Measurements from ENCODE around the gene SNX10.
A peak's percentile ranks its signal among the peaks of the same experiment; 100 is the strongest.

SNX10 gene

DNA sequence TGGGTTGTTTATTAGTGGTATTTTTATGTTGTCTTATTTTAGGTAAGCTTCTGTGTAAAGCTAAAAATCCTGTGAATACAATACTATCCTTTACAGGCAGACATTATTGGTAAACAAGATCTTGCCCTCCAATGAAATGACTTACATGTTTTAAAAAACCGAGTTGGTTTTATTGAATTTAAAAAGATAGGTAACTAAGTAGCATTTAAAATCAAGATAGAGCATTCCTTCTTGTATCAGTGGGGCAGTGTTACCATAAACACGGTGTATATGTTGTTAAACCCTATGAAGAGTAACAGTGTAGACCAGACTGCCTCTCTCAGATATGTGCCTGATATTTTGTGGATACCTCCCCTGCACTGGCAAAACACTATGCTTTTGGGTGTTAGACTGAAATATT lies 81.0 kb downstream of the SNX10 start:
- DNase-seq: no peak

DNA sequence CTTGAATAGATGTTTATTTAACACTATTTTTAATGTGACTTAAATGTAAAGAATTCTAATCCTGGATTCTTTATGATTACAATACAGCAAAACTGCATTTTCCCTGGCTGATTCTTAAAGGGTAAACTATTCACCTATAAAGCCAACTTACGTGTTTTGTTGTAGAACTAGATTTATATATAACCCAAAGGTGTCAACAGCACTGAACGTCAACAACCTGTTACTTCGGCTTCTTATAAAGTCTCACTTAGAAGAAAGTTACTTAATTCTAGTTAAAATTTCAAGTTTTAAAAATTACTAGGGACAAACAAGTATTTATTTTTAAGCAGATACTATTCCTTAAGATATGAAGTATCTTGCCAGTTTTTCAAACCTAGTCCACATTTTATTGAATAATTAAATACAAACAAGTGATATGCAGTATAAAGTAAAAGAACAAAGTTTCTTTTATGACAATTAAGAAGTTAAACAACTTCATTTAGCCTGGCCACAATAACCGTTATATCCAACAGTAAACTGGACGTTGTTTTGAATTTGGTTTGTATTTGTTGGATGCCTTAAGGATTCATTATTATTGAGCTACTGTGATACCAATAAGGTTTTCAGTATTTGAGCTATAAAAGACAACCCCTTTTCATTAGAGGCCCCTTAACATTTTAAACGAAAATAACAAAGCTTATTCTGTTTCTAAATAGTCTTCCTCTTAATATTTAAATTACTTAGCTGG lies 83.1 kb downstream of the SNX10 start:
- no peak for DNase-seq

DNA sequence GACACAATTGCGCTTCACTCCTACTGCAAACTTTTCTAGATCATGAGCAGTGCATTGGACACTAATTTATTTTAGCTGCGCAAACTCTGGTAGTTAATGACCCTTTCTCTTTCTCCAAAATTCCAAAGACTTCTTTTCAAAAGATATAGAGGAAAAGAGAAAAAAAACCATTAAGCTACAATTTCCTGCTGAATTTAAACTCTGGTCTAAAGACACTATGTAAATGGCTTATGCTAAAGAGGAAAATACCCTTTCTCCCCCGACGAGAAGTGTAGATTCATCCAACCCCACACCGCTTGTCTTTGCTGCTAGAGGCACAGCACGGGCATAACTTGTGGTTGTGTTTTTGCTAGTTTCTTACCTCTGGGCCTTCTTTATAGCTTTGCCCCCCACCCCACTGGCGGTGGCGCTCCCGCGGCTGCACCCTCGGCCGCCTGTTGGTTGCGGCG lies 84.1 kb downstream of the SNX10 start:
- DNase-seq: no peak

DNA sequence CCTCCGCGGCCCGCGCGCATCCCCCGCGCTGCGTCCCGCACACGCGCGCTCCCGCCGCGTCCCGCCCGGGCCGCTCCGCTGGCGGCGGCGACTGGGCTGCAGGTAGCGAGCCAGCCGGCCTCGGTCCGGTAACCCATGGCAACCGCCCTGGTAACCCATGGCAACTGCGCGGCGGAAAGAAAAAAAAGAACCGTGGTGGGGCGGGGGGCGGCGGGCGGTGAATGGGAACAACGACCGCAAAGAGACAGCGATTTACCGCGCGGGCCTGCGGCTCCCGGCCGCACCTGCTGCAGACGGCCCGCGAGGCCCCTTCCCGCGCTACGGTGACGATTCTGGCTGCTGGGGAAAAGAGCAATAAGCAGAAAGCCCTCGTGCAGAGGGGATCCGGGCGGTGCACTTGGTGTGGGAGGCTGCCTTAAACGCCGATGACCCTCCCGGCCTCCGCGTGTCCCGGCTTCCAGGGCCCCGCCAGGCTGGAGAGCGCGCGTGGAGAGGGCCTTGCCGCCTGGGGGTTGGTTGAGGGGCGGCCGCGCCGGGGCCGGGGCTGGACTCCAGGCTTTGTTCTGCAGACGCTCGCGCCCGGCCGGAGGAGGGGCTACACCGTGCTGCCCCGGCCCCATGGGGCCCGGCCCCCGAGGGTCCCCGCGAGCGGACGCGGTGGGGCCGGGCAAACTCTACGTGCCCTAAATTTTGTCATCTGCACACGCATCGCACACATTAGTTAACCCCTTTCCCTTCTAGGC lies 84.7 kb downstream of the SNX10 start:
- peak; percentile 34 for DNase-seq

DNA sequence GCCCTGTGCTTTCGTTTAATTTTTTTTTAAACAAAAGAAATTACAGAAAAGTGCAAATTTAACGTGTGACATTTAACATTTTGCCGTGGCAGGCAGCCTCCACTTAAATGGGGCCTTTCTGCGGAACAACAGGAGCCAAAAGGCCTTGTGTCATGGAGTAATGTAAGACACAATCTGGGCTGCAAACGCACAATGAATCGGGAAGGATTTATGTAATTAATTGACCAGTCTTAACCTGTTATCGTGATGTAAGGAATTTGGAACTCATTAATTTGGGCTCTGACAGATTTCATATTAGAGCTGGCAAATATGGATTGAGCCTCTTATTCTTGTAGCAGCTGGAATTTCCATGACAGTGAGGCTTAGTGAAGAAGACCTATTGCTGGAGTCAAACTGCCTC lies 86.4 kb downstream of the SNX10 start:
- no peak for DNase-seq

DNA sequence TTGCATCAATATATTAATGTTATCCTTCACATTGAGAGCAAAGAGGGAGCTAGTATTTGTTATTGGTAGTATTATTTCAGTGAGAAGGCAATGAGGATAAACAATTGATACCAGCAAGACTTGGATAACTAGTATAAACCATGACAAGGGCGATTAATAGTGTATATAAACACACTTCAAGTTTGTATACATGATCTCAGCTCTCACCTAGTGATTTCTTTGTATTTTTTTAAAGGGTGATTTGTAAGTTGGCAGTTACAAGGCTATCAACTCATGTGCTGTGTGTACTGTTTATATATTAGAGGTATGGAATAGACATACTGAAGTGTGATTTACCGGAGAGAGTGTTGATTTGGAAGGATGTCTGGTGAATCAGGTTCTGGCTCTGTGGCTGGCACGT lies 88.0 kb downstream of the SNX10 start:
- DNase-seq: no peak

DNA sequence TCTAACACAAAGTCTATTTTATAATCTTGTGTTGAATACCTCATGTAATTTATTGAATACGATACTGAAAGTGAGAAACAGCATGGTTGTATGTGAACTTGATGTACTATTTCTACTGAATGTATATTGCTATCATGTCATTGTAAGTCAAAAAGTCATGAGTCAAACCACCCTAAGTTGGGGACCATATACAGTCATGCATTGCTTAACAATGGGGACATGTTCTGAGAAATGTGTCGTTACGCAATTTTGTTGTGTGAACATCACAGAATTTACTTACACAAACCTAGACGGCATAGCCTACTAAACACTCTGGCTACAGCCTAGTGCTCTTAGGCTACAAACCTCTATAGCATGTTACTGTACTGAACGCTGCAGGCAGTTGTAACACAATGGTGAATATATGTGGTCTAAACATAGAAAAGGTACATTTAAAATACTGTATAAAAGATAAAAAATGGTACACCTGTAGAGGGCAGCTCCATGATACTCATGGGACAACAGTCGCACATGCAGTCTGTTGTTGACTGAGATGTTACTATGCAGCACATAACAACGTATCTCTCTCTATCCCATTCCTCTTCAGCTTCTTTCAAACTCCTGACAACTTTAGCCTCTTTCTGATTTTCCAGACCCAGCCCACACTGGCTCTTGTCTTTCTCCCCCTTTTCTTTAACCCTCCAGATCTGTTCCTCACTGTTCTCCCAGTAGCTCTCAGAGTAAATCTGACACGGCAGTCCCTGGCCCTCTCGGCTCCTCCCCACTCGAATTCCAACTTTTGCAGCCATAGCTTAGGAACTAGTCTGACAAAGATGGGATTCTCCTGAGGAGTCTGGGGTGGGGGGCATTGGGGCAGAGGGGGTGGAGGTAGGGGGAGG lies 90.1 kb downstream of the SNX10 start:
- DNase-seq: no peak

DNA sequence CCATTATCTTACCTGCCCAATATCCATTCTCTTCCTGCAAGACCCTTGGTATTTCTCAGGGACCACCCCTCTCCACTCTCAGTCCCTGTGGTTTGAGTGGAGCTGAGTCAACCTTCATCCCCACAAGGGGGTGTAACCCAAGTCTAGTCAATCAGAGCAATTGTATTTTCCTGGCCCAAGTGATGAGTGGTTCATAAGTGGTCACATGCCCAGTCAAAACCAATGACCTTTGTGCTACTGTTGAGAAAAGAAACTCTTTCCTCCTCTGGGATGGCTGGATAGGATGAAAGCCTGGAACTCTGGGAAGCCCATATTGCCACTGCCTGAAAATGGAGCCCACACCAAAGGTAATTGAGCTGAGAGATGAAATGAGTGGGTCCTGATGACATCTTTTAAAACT lies 93.6 kb downstream of the SNX10 start:
- no peak for DNase-seq

DNA sequence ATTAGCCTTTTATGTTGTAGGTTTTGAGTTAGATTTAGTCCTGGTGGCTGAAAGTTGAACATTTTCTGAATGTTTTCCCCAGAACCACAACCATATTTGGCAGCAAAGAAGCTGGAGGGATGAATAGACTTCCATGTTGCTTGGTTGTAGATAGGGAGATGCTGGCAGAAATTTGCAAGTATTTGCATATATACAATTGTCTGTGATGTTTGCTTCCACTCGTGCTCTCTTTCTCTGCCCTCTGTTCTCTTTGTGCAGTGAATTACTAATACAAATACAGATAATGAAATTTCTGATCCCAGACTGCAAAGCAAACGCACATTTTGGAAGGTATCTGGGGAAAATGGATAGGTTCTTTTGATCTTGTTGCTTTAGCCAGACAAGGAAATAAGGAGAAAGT lies 96.1 kb downstream of the SNX10 start:
- DNase-seq: no peak

DNA sequence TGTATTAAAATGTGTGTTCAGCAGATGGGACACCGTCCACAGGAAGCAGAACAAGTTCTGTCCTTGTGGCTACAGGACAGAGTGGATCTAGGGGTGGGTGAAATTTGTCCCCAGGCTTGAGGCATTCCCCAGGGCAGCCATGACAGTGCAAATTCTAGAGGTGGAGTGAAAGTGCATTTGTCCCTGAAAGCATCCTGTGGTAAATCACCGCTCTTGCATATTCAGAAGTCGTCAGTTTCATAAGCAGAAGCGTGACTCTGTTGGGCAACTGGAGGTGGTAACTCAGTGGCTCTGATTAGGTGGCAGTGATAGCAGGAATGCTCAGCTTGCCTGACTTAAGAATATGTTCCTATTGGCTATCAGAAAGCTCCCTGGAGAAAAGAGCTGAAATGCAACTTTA lies 96.6 kb downstream of the SNX10 start:
- no peak for DNase-seq

DNA sequence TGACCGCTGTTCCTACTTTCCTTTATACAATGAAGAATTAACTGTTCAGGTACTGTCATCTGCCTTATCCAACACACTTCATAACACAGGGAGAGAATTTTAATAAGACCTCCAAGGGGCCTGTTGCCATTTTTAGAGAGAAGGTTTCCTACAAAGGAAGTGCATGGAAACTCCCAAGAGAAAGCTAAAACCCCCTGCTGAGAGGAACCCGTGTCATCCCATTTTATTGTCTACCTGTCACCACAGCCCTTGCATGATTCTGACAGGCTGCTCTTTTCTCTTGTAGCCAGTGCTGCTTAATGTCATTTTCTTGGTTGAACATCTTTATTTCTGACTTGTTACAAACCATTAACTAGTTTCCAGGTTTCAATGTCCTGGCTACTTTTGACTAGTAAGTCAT lies 98.4 kb downstream of the SNX10 start:
- no peak for DNase-seq

DNA sequence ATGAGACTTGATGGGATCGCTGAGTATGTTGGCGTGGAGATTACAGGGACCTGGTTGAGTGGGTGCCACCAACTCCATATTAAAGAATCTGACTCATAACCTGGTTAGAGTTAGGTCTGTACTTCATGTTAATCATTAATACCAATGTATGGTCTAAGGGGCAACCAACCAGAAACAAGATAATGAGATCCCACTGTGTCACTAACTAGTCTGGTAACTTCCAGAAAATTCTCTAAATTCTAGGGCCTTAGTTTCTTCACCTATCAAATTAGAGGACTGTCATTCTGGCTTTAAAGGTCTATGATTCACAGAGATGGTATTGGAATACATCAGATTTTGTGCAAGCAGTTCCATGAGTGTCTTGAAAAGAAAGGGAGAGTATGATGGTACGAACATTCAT lies 102.2 kb downstream of the SNX10 start:
- DNase-seq: no peak

DNA sequence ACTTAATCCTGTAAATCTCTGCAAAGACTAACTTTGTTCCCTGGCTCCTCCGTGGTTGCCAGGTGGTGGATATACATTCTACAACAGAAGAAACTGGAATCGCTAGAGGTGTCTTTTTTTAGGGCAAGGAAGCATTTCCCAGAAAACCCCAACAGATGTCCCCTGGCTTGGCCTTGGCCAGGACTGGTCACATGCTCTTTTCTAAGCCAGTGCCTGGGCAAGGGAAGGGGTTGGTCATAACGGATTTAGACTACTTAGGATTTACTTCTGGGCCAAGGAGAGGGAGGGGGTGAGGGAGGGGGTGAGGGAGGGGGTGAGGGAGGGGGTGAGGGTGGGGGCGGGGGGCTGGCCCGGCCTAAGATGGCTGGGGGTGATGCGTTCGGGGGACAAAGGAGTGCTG lies 105.7 kb downstream of the SNX10 start:
- no peak for DNase-seq

DNA sequence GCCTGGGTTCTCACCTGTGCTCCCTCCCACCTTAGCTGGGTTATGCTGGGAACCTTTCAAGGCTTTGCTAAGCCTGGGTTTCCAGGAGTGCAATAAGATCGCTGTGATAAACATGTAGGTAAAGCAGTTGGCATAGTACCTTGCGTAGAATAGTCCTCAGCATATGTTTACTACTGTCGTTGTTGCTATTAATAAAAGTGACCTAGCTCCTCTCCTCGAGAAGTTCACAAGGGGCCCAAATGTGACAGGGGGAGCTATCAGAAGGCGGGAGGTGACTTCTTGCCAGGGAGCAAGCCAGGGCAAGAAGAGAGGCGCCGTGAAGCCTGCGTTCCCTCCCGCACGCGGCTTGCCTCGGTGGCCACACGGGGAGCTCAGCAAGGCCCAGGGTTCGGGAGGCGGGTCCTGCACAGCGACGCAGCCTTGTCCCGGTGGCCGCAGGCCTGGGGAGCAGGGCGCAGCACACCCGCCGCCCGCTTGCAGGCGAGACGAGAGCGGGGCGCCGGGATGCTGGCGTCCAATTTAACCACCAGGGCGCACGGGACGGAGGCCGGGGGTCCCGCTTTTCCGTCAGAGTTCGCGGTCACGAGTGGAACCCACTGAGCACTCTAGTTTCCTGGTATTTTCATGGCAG lies 106.2 kb downstream of the SNX10 start:
- no peak for DNase-seq

DNA sequence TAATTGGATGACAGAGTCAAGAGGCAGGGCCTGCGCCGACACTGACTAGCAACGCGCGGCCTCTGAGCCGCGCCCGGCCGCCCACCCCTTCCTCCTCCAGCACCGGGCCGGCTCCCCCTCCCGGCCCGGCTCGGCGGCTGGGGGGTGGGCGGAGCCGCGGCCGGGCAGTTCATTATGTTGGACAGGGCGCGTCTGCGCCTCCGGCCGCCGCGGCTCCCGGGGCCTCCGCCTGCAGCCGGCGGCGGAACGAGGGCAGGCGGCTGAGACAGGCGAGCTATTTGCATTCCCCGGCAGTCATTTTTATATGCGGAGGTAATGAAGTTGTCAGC lies 106.7 kb downstream of the SNX10 start:
- DNase-seq: no peak

DNA sequence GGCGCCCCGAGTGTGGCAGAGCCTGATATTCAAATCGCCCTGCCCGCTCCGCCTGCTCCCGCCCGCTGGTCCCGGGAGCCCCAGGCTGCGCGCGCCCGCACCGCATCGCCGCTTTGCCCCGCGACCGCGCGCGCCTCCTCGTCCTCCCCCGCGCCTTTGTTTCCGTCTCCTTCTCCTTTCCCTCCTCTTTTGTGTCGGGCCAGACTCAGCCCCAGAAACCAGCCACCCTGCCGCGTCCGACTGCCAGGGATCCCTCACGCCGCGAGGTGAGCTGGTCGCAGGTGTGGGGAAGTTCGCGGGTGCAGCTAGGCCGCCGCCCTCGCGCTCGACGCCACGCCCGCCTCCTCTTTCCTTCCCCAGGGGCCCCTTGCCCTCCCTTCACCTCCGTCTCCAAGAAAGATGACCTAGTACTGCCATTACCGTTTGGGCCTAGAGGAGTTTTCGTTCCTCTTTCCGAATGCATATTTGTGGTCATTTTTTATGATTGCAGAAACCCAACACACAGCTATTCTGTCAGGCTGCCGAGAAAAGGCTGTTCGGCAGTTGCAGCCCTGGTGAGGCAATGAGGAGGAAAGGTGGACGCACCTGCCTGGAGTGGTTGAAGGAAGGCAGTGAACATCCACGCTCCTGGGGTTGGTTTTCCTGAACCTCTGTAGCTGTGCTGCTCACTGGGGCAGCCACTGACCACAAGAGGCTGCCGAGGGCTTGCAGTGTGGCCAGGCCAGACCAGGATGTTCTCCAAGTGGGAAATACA lies 107.3 kb downstream of the SNX10 start:
- no peak for DNase-seq

DNA sequence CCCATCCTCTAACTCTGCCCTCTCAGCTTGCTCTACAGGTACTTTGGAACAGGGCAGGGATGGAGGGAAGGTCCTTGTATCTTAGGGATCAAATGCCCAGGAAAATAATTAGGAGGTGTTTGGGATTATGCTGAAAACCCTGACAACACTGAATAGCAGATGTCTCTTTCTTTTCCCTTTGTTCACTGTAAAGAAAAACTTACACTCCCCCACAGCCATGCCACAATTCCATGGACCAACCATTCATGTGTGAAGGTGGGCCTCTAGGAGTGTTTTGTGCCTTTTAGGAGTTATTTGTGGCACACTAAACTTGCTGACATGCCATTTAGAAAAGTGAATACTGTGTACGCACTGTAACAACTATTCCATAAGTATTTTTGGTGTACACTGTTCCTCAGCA lies 108.1 kb downstream of the SNX10 start:
- no peak for DNase-seq

DNA sequence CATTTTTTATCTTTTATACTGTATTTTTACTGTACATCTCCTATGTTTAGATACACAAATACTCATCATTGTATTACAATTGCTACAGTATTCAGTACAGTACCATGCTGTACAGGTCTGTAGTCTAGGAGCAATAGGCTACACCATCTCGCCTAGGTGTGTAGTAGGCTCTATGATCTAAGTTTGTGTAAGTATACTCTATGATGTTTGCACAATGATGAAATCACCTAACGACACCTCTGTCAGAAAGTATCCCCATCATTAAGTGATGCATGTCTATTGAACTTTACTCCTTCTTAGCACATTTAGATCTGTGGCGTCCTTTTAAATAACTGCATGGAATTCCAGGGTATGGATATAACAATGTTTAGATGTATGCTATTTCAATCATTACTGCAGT lies 112.0 kb downstream of the SNX10 start:
- DNase-seq: no peak

DNA sequence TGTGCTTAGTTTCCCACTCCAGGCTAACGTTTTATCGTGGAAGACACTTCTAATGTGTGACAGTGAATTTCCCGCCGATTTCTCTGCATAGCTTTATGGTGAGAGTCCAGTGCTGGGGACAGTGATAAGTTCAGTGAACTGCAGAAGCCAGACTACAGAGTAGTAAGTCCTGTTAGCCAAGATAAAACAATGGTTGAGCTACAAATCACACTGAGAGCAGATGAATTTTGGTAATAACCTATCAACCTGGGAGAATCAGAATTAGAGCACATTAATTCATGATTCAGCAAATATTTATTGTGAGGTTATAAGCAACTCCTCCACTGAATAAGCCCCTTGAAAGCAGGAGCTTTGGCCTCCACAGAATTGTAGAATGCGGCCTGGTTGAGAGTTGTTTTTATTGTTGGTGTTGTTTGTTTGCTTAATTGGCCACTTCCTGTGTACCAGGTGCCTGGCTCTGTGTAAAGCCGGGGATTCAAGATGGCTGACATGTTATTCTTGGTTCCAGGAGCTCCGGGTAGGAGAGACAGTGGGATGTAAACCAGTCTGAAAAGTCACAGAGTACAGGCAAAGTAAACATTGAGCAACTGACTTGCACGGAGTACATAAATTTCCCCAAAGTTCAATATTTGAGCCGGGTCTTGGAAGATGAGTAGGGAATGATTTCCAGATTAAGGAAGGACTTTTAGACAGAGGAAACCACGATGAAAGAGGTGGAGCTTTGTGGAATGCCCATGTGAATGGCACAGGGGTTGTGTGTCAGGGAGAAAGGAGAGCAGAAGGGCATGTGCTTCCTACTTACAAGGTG lies 112.7 kb downstream of the SNX10 start:
- no peak for DNase-seq

DNA sequence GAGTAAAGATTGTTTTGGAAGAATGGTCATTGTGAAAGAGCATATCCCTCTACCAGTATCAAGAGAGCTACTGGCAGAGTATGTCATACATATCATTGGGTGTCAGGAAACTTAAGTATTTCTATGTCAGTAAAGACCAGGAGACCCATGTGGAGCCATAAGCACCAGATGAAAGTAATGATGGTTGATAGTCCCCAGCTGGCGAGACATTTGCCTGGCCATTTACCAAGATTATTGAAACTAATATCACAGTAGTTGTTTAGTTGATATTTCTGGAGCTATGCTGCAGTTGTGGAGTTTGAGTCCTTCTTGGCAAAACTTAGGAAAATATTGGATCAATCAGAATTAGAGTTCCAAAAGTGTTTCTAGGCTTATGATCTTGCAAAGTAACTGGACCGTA lies 114.8 kb downstream of the SNX10 start:
- DNase-seq: no peak

DNA sequence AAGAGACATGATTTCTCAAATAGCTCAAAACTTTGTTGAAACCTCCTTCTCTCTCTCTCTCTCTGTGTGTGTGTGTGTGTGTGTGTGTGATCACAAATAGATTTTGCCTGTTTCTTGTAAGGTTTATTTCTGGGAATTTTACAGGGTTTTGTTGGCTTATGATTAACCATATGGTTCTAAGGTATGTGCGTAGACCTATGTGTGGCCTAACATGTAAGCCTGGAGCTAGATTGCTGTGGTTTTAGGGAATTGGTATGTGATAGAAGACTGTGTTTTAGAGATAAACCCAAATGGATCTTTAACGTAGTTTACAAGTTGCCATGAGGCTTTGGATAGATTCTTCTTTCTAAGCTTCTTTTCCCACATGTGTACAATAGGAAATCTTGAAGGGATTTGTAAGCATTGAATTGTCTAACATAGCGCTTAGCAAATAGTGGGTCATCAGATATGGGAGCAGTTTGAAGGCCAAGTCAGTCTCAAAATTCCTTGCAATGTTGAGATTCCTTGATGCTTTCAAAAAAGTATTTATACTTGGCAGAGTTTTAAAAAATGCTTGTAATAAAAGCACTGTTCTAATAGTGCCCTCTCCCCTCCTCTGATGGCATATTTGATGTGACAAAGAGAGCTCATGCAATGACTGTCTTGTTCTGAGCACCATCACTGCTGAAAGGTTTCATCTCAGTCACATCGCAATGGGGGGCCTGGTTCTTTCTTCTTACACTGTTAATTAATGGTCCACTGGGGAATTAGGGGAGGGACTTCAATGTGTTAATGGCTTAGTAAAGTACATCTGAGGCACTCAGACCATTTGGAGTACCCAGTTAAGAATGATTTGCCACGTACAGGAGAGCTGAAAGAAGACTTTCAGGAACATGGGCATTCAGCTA lies 118.2 kb downstream of the SNX10 start:
- no peak for DNase-seq
